ENCODE measurements around the gene TRHDE. TPM values are rescaled to one million over a fixed set of nuclear protein-coding genes. Genes with fewer than 3 reads are reported as not detected.

The TRHDE gene
- polyA plus RNA-seq, 1 donor from 2014 or later: 20.6 TPM

DNA sequence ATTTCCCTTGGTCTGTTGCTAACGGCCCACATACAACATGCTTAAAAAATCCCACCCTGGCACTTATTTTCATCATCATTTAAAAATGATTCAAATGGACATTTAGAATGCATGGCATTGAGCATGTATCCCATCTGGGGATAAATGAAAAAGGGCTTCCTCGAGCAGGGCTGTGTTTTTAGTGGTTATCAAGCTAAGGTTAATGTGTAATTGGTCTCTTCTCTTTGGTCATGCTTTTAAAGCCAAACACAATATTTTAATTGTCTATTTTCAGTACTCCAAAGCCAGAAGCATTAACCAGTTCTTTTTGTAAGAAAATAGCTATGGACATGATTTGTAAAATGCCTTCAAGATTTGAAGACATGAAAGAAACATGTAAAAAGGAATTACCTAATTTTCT lies 1.9 kb upstream of the TRHDE start:
- H3K27me3 ChIP-seq (ENCODE audit: insufficient read depth, low read depth, low read length): peaks cover 22% of the 10 kb centered on the region
- no peaks in the 10 kb centered on the region for H3K36me3 ChIP-seq (ENCODE audit: insufficient read depth, low read length)
- H3K9me2 ChIP-seq (ENCODE audit: insufficient read depth, low read length): no peaks in the 10 kb centered on the region
- peaks cover 38% of the 10 kb centered on the region for H3K79me2 ChIP-seq (replicated peaks; ENCODE audit: insufficient read depth, low read length)
- no peak overlapping the region for H3K27ac ChIP-seq (ENCODE audit: low read length)
- H3K4me3 ChIP-seq (ENCODE audit: low read length): peak overlapping the region; percentile 81
- peak overlapping the region; percentile 75 for H3K4me2 ChIP-seq (ENCODE audit: low read length)
- H4K20me1 ChIP-seq (ENCODE audit: insufficient read depth): no peaks in the 10 kb centered on the region
- no peak overlapping the region for H2AFZ ChIP-seq (ENCODE audit: low read depth, low read length)
- H3K9me3 ChIP-seq (ENCODE audit: low read length): no peaks in the 10 kb centered on the region
- H3F3A ChIP-seq (ENCODE audit: insufficient read depth, low read length, poor library complexity, severe bottlenecking): no peaks in the 10 kb centered on the region
- H3K9ac ChIP-seq (ENCODE audit: low read length): peak overlapping the region; percentile 84
- TF ChIP-seq EP300 (conservative IDR thresholded peaks at IDR 0.05; ENCODE audit: poor library complexity, severe bottlenecking) (no peak), SMC3 (conservative IDR thresholded peaks at IDR 0.05; ENCODE audit: poor library complexity) (no peak), EZH2 (IDR thresholded peaks at IDR 0.05; ENCODE audit: borderline replicate concordance, insufficient read depth, low read length, poor library complexity, severe bottlenecking) (no peak), POLR2AphosphoS5 (IDR thresholded peaks at IDR 0.05) (no peak), RAD21 (conservative IDR thresholded peaks at IDR 0.05) (no peak), TAF1 (IDR thresholded peaks at IDR 0.05; ENCODE audit: low read depth) (no peak), MXI1 (conservative IDR thresholded peaks at IDR 0.05; ENCODE audit: poor library complexity, severe bottlenecking) (no peak)
- TF ChIP-seq, protein P1, sequence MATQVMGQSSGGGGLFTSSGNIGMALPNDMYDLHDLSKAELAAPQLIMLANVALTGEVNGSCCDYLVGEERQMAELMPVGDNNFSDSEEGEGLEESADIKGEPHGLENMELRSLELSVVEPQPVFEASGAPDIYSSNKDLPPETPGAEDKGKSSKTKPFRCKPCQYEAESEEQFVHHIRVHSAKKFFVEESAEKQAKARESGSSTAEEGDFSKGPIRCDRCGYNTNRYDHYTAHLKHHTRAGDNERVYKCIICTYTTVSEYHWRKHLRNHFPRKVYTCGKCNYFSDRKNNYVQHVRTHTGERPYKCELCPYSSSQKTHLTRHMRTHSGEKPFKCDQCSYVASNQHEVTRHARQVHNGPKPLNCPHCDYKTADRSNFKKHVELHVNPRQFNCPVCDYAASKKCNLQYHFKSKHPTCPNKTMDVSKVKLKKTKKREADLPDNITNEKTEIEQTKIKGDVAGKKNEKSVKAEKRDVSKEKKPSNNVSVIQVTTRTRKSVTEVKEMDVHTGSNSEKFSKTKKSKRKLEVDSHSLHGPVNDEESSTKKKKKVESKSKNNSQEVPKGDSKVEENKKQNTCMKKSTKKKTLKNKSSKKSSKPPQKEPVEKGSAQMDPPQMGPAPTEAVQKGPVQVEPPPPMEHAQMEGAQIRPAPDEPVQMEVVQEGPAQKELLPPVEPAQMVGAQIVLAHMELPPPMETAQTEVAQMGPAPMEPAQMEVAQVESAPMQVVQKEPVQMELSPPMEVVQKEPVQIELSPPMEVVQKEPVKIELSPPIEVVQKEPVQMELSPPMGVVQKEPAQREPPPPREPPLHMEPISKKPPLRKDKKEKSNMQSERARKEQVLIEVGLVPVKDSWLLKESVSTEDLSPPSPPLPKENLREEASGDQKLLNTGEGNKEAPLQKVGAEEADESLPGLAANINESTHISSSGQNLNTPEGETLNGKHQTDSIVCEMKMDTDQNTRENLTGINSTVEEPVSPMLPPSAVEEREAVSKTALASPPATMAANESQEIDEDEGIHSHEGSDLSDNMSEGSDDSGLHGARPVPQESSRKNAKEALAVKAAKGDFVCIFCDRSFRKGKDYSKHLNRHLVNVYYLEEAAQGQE (IDR thresholded peaks at IDR 0.05; ENCODE audit: borderline replicate concordance): no peak
- TF ChIP-seq, protein P2, sequence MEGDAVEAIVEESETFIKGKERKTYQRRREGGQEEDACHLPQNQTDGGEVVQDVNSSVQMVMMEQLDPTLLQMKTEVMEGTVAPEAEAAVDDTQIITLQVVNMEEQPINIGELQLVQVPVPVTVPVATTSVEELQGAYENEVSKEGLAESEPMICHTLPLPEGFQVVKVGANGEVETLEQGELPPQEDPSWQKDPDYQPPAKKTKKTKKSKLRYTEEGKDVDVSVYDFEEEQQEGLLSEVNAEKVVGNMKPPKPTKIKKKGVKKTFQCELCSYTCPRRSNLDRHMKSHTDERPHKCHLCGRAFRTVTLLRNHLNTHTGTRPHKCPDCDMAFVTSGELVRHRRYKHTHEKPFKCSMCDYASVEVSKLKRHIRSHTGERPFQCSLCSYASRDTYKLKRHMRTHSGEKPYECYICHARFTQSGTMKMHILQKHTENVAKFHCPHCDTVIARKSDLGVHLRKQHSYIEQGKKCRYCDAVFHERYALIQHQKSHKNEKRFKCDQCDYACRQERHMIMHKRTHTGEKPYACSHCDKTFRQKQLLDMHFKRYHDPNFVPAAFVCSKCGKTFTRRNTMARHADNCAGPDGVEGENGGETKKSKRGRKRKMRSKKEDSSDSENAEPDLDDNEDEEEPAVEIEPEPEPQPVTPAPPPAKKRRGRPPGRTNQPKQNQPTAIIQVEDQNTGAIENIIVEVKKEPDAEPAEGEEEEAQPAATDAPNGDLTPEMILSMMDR (IDR thresholded peaks at IDR 0.05; ENCODE audit: poor library complexity, severe bottlenecking): no peak

DNA sequence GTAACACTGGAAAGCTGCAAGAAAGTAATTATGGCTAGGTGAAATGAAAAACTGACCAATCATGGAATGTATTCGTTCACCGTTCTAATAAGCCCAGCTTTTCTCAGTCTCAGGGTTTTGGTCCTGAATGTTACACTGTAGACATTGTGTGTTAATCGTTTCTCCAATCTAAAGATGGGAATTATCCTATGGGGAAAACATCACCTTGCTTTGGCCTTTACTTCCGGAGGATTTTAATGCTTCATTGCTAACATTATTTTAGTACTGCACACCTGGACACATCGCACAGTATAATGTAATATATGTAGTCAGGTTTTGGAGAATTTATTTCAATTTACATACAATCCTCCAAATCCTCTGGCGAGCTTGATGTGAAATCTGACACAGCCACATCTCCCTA lies 1.2 kb upstream of the TRHDE start:
- Histone ChIP-seq H3K4me2 (ENCODE audit: low read length) (peak overlapping the region; percentile 75), H4K20me1 (ENCODE audit: insufficient read depth) (no peaks in the 10 kb centered on the region), H3F3A (ENCODE audit: insufficient read depth, low read length, poor library complexity, severe bottlenecking) (no peaks in the 10 kb centered on the region), H3K9me3 (ENCODE audit: low read length) (no peaks in the 10 kb centered on the region), H3K9ac (ENCODE audit: low read length) (peak overlapping the region; percentile 84), H3K79me2 (replicated peaks; ENCODE audit: insufficient read depth, low read length) (peaks cover 45% of the 10 kb centered on the region), H2AFZ (ENCODE audit: low read depth, low read length) (no peak overlapping the region), H3K27ac (ENCODE audit: low read length) (peak overlapping the region; percentile 85), H3K9me2 (ENCODE audit: insufficient read depth, low read length) (no peaks in the 10 kb centered on the region), H3K36me3 (ENCODE audit: insufficient read depth, low read length) (no peaks in the 10 kb centered on the region), H3K27me3 (ENCODE audit: insufficient read depth, low read depth, low read length) (peaks cover 23% of the 10 kb centered on the region), H3K4me3 (ENCODE audit: low read length) (peak overlapping the region; percentile 81)
- TF ChIP-seq POLR2AphosphoS5 (IDR thresholded peaks at IDR 0.05) (no peak), EP300 (conservative IDR thresholded peaks at IDR 0.05; ENCODE audit: poor library complexity, severe bottlenecking) (no peak), EZH2 (IDR thresholded peaks at IDR 0.05; ENCODE audit: borderline replicate concordance, insufficient read depth, low read length, poor library complexity, severe bottlenecking) (no peak), RAD21 (conservative IDR thresholded peaks at IDR 0.05) (no peak), SMC3 (conservative IDR thresholded peaks at IDR 0.05; ENCODE audit: poor library complexity) (no peak), TAF1 (IDR thresholded peaks at IDR 0.05; ENCODE audit: low read depth) (no peak), MXI1 (conservative IDR thresholded peaks at IDR 0.05; ENCODE audit: poor library complexity, severe bottlenecking) (no peak)
- TF ChIP-seq, protein P1 (IDR thresholded peaks at IDR 0.05; ENCODE audit: borderline replicate concordance): no peak
- TF ChIP-seq, protein P2 (IDR thresholded peaks at IDR 0.05; ENCODE audit: poor library complexity, severe bottlenecking): no peak
